HepG2 (cell line): ENCODE results near the gene AFDN. TPM values are rescaled to one million over a fixed set of nuclear protein-coding genes. Genes with fewer than 3 reads are reported as not detected.

Source experiments
- ATF7 ChIP-seq, 2 experiments: fragments of 450-650 bp in 1 of 2; sonication (generic) in 1 of 2; formaldehyde crosslinking in 1 of 2; IDR thresholded peaks; 2 replicates each; pipeline versions ENCODE4 v1.4.0 to v1.6.1; 2016 to 2020; ENCODE audit warnings: antibody characterized with exemption in 1 of 2, mild to moderate bottlenecking in 1 of 2, missing genetic modification reagents in 1 of 2
- CREM ChIP-seq, 2 experiments: sonication (generic) in 1 of 2; formaldehyde crosslinking in 1 of 2; IDR thresholded peaks; 2 replicates each; pipeline versions ENCODE4 v1.4.0 to v1.6.1; 2016 to 2020; ENCODE audit warnings: antibody characterized with exemption in 1 of 2, mild to moderate bottlenecking in 1 of 2, missing genetic modification reagents in 1 of 2
- KDM1A ChIP-seq: IDR thresholded peaks from 2 replicates; pipeline ENCODE4 v1.6.1; 2016; ENCODE audit warnings: missing compliant biosample characterization
- NR2F6 ChIP-seq, 2 experiments: IDR thresholded peaks; 2 replicates each; pipeline ENCODE4 v1.6.1; 2016; ENCODE audit warnings: antibody characterized with exemption in 1 of 2, mild to moderate bottlenecking in 1 of 2
- PLRG1 ChIP-seq: fragments of 450-650 bp; conservative IDR thresholded peaks from 2 replicates; pipeline ENCODE4 v1.6.1; 2016
- SIN3B ChIP-seq: fragments of 150-350 bp; IDR thresholded peaks from 2 replicates; pipeline ENCODE4 v1.6.1; 2014; ENCODE audit warnings: low read length
- TIGD3 ChIP-seq: sonication (generic); formaldehyde crosslinking; IDR thresholded peaks from 2 replicates; pipeline ENCODE4 v1.5.1; 2020; ENCODE audit warnings: mild to moderate bottlenecking, missing genetic modification reagents, borderline replicate concordance
- ZBTB7A ChIP-seq: sonication (generic); formaldehyde crosslinking; IDR thresholded peaks from 2 replicates; pipeline ENCODE4 v1.8.0; 2022; ENCODE audit warnings: mild to moderate bottlenecking, missing genetic modification reagents
- ZFP62 ChIP-seq: sonication (generic); formaldehyde crosslinking; IDR thresholded peaks from 2 replicates; pipeline ENCODE4 v1.4.0; 2020; ENCODE audit warnings: missing genetic modification reagents
- ZHX1 ChIP-seq: sonication (generic); formaldehyde crosslinking; IDR thresholded peaks from 2 replicates; pipeline ENCODE4 v1.8.1; 2022; ENCODE audit warnings: low read depth, mild to moderate bottlenecking, missing genetic modification reagents
- ZNF354B ChIP-seq: sonication (generic); formaldehyde crosslinking; IDR thresholded peaks from 2 replicates; pipeline ENCODE4 v1.8.0; 2022; ENCODE audit warnings: mild to moderate bottlenecking, missing genetic modification reagents
- ZNF432 ChIP-seq: sonication (generic); formaldehyde crosslinking; IDR thresholded peaks from 2 replicates; pipeline ENCODE4 v1.5.0; 2020; ENCODE audit warnings: missing genetic modification reagents, mild to moderate bottlenecking, borderline replicate concordance
- ZNF572 ChIP-seq: sonication (generic); formaldehyde crosslinking; IDR thresholded peaks from 2 replicates; pipeline ENCODE4 v1.5.1; 2020; ENCODE audit warnings: mild to moderate bottlenecking, missing genetic modification reagents
- ZSCAN30 ChIP-seq: sonication (generic); formaldehyde crosslinking; IDR thresholded peaks from 2 replicates; pipeline ENCODE4 v1.5.0; 2020; ENCODE audit warnings: mild to moderate bottlenecking, missing genetic modification reagents
- polyA plus RNA-seq, 8 experiments: library from polyadenylated mRNA; depleted of rRNA in 3 of 8; stranded (reverse) in 7 of 8; unstranded in 1 of 8; fragments of >200 nt; fragmentation: Illumina TruSeq in 4 of 8; extraction: Trizol in 4 of 8; gene quantifications; 2 replicates each; pipeline versions ENCODE4 v1.2.1 to v1.2.3, GENCODE V29; 2011 to 2016; ENCODE audit warnings: low read depth in 4 of 8, missing spikeins in 1 of 8, mixed read lengths in 1 of 8; ENCODE audit not compliant: insufficient read depth in 1 of 8
- total RNA-seq, 5 experiments: library from RNA; depleted of rRNA; stranded (reverse); fragments of >200 nt; fragmentation: Illumina TruSeq; extraction: Trizol; gene quantifications; 2 replicates each; pipeline ENCODE4 v1.2.3, GENCODE V29; 2016; ENCODE audit warnings: low read depth in 1 of 5
- TF ChIP-seq, protein P1 (sequence below), 2 experiments: sonication (generic) in 1 of 2; formaldehyde crosslinking in 1 of 2; IDR thresholded peaks; 2 replicates each; pipeline versions ENCODE4 v1.5.1 to v1.6.1; 2011 to 2020; ENCODE audit warnings: borderline replicate concordance in 1 of 2, low read depth in 1 of 2, low read length in 1 of 2, mild to moderate bottlenecking in 1 of 2, missing genetic modification reagents in 1 of 2, moderate library complexity in 1 of 2
- TF ChIP-seq, protein P2 (sequence below): sonication (generic); formaldehyde crosslinking; IDR thresholded peaks from 2 replicates; pipeline ENCODE4 v1.8.1; 2023; ENCODE audit warnings: mild to moderate bottlenecking, missing genetic modification reagents
- TF ChIP-seq, protein P3 (sequence below): sonication (generic); formaldehyde crosslinking; IDR thresholded peaks from 2 replicates; pipeline ENCODE4 v1.8.0; 2022; ENCODE audit warnings: missing genetic modification reagents, mild to moderate bottlenecking, inconsistent platforms, borderline replicate concordance

The AFDN gene
- total and polyA plus RNA-seq, 2 of the 13 experiments (the other 11 are each of a cell fraction or from before 2014, with no cell fraction given), result 136 to 151 TPM

DNA sequence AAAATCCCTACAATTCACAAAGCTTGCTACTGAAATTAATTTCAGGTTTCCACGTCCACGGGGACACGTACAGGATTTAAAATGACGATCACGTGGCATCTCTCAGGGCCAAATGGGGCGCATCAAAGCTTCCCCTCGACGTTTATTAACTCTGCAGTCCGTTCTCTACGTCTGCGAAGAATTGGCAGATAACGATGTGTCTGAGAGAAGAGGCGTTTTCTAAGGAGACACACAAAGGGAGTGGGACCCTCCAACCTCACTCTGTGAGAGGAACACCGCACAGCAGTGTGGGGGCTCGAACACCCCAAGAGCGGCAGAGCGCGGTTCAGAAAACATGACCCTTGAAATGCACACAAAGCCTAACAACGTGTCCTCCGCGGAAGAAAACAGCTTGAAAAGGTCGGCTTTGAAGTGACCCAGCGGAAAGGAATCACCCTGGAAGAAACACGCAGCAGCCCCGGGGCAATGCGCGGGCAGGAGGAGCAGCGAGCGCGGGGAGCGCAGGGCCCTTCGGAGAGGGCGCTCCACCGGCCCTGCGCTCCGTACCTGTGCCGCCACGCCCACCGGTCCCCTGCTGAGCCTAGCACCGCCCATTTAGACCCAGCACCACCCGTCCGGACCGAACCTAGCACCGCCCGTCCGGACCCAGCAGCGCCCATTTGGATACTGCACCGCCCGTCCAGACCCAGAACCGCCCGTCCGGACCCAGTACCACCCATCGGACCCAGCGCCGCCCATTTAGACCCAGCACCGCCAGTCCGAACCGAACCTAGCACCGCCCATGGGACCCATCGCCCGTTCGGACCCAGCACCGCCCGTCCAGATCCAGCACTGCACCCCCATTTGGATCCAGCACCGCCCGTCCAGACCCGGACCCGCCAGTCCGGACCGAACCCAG is 1.1 kb upstream of the AFDN start (continued):
- no peak for TF ChIP-seq ZFP62 (CRISPR knock-in tag)
- no peak for TF ChIP-seq ZNF354B (CRISPR knock-in tag)
- peak; percentile 80; the same call in 1 of the 2 replicates for TF ChIP-seq TIGD3 (CRISPR knock-in tag)
- no peak for TF ChIP-seq PLRG1
- no peak for TF ChIP-seq ZNF432 (CRISPR knock-in tag)
- TF ChIP-seq, protein P1, sequence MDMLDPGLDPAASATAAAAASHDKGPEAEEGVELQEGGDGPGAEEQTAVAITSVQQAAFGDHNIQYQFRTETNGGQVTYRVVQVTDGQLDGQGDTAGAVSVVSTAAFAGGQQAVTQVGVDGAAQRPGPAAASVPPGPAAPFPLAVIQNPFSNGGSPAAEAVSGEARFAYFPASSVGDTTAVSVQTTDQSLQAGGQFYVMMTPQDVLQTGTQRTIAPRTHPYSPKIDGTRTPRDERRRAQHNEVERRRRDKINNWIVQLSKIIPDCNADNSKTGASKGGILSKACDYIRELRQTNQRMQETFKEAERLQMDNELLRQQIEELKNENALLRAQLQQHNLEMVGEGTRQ (IDR thresholded peaks at IDR 0.05; ENCODE audit: low read depth, low read length), result no peak
- TF ChIP-seq, protein P1 (CRISPR knock-in tag; IDR thresholded peaks at IDR 0.05; ENCODE audit: borderline replicate concordance), result no peak
- no peak for TF ChIP-seq ZBTB7A (CRISPR knock-in tag)
- TF ChIP-seq SIN3B, result no peak
- TF ChIP-seq, protein P2, sequence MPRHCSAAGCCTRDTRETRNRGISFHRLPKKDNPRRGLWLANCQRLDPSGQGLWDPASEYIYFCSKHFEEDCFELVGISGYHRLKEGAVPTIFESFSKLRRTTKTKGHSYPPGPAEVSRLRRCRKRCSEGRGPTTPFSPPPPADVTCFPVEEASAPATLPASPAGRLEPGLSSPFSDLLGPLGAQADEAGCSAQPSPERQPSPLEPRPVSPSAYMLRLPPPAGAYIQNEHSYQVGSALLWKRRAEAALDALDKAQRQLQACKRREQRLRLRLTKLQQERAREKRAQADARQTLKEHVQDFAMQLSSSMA (CRISPR knock-in tag), result peak; percentile 79; the same call in 1 of the 2 replicates
- peak; percentile 78; the same call in 1 of the 2 replicates for TF ChIP-seq ZNF572 (CRISPR knock-in tag)
- no peak for TF ChIP-seq ATF7 (IDR thresholded peaks at IDR 0.05)
- no peak; the same call in 1 of the 2 replicates for TF ChIP-seq ATF7 (CRISPR knock-in tag; IDR thresholded peaks at IDR 0.05)
- TF ChIP-seq, protein P3, sequence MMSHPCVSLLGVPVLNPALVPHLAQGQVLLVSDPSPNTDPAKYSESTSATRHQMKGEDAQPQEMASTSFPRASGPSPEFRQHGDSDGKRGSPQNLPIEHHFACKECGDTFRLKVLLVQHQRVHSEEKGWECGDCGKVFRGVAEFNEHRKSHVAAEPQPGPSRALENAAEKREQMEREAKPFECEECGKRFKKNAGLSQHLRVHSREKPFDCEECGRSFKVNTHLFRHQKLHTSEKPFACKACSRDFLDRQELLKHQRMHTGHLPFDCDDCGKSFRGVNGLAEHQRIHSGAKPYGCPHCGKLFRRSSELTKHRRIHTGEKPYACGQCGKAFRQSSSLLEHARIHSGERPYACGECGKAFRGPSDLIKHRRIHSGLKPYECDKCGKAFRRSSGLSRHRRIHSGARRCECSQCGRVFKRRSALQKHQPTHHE (CRISPR knock-in tag), result no peak
- TF ChIP-seq NR2F6 (IDR thresholded peaks at IDR 0.05), result no peak
- TF ChIP-seq NR2F6 (CRISPR knock-in tag; IDR thresholded peaks at IDR 0.05), result peak; percentile 37; the same call in 1 of the 2 replicates
- TF ChIP-seq ZHX1 (CRISPR knock-in tag), result peak; percentile 45; the same call in 1 of the 2 replicates
- TF ChIP-seq CREM (IDR thresholded peaks at IDR 0.05), result no peak
- TF ChIP-seq CREM (CRISPR knock-in tag; IDR thresholded peaks at IDR 0.05), result no peak
- TF ChIP-seq ZSCAN30 (CRISPR knock-in tag), result no peak
- no peak for TF ChIP-seq KDM1A (CRISPR knock-in tag)
